ENCODE data around the gene C6orf132. TPM values are rescaled to one million over a fixed set of nuclear protein-coding genes. Genes with fewer than 3 reads are reported as not detected.

The C6orf132 gene
- total and polyA plus RNA-seq, 2 of the 8 experiments (the other 6 are each of a cell fraction or from before 2014, with no cell fraction given): 31.5 to 64.0 TPM

- TF ChIP-seq GTF2F1 (IDR thresholded peaks at IDR 0.05; ENCODE audit: borderline replicate concordance, low read depth, low read length) (no peak), SRF (IDR thresholded peaks at IDR 0.05; ENCODE audit: low read depth, low read length) (no peak), CTBP2 (IDR thresholded peaks at IDR 0.05; ENCODE audit: borderline replicate concordance, insufficient read depth, insufficient read length, low read length) (no peak), NANOG (IDR thresholded peaks at IDR 0.05; ENCODE audit: insufficient read depth, low read depth, low read length, poor library complexity, severe bottlenecking) (no peak), ASH2L (IDR thresholded peaks at IDR 0.05; ENCODE audit: low read length) (no peak), BACH1 (IDR thresholded peaks at IDR 0.05; ENCODE audit: low read length) (no peak), RBBP5 (IDR thresholded peaks at IDR 0.05; ENCODE audit: borderline replicate concordance, low read depth, low read length) (no peak)
- TF ChIP-seq, protein P1, sequence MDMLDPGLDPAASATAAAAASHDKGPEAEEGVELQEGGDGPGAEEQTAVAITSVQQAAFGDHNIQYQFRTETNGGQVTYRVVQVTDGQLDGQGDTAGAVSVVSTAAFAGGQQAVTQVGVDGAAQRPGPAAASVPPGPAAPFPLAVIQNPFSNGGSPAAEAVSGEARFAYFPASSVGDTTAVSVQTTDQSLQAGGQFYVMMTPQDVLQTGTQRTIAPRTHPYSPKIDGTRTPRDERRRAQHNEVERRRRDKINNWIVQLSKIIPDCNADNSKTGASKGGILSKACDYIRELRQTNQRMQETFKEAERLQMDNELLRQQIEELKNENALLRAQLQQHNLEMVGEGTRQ (IDR thresholded peaks at IDR 0.05; ENCODE audit: low read length): no peak
Observed at GRCh38 chr6:42090819-42091717, 51.4 kb downstream of the C6orf132 start (continued).

All from H1 (cell line).